GM18951 (cell line): Measurements from ENCODE around the gene USE1.
A peak's percentile ranks its signal among the peaks of the same experiment; 100 is the strongest.

Source experiments
- POLR2A ChIP-seq: IDR thresholded peaks from 4 replicates; pipeline ENCODE4 v1.6.1; 2011; ENCODE audit warnings: mild to moderate bottlenecking; ENCODE audit not compliant: insufficient read length, insufficient read depth; ENCODE audit errors: extremely low read depth
- in situ Hi-C: fragments of 300-500 bp; cut with MboI; formaldehyde crosslinking; loops from one replicate; pipeline ENCODE4 v1.12.0; 2022; ENCODE audit warnings: low sequenced_read_pairs, mixed read lengths, inconsistent platforms; ENCODE audit not compliant: unreplicated experiment

USE1 gene

GRCh38 chr19:17235300-17235970, 20.3 kb downstream of the USE1 start:
- in situ Hi-C loops: no loop called here
- TF ChIP-seq POLR2A: no peak

GRCh38 chr19:17235971-17236777, 21.0 kb downstream of the USE1 start:
- in situ Hi-C loops: no loop called here
- TF ChIP-seq POLR2A: peak; percentile 44

GRCh38 chr19:17236811-17237543, 21.8 kb downstream of the USE1 start:
- in situ Hi-C loops: no loop called here
- no peak for TF ChIP-seq POLR2A

- in situ Hi-C loops: no loop called here
- TF ChIP-seq POLR2A: no peak
Observed at GRCh38 chr19:17237747-17238706, 22.9 kb downstream of the USE1 start.

GRCh38 chr19:17240062-17240752, 25.1 kb downstream of the USE1 start:
- in situ Hi-C loops: no loop called here
- TF ChIP-seq POLR2A: no peak

- in situ Hi-C loops: no loop called here
- TF ChIP-seq POLR2A: no peak
Observed at GRCh38 chr19:17240826-17241399, 25.8 kb downstream of the USE1 start.

- in situ Hi-C loops: no loop called here
- TF ChIP-seq POLR2A: no peak
Observed at GRCh38 chr19:17242431-17243208, 27.5 kb downstream of the USE1 start.

- in situ Hi-C loops: no loop called here
- TF ChIP-seq POLR2A: no peak
Observed at GRCh38 chr19:17243211-17243829, 28.2 kb downstream of the USE1 start.

GRCh38 chr19:17243830-17244617, 28.9 kb downstream of the USE1 start:
- in situ Hi-C loops: no loop called here
- no peak for TF ChIP-seq POLR2A

GRCh38 chr19:17244618-17245534, 29.7 kb downstream of the USE1 start:
- no peak for TF ChIP-seq POLR2A
- in situ Hi-C loops: no loop called here
